ENCODE measurements around the gene SLC26A8.

The SLC26A8 gene

DNA sequence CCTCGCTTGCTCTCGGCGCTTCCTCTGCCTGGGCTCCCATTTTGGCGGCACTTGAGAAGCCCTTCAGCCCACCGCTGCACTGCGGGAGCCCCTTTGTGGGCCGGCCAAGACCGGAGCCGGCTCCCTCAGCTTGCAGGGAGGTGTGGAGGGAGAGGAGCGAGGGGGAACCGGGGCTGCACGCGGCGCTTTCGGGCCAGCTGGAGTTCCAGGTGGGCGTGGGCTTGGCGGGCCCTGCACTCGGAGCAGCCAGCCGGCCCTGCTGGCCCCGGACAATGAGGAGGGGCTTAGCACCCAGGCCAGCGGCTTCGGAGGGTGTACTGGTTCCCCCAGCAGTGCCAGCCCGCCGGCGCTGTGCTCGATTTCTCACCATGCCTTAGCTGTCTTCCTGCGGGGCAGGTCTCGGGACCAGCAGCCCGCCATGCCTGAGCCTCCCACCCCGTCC lies 93.3 kb downstream of the SLC26A8 start:
- H3K9me3 Mint-ChIP-seq, result no peaks in the 10 kb centered on the region
- TF ChIP-seq, protein P1, sequence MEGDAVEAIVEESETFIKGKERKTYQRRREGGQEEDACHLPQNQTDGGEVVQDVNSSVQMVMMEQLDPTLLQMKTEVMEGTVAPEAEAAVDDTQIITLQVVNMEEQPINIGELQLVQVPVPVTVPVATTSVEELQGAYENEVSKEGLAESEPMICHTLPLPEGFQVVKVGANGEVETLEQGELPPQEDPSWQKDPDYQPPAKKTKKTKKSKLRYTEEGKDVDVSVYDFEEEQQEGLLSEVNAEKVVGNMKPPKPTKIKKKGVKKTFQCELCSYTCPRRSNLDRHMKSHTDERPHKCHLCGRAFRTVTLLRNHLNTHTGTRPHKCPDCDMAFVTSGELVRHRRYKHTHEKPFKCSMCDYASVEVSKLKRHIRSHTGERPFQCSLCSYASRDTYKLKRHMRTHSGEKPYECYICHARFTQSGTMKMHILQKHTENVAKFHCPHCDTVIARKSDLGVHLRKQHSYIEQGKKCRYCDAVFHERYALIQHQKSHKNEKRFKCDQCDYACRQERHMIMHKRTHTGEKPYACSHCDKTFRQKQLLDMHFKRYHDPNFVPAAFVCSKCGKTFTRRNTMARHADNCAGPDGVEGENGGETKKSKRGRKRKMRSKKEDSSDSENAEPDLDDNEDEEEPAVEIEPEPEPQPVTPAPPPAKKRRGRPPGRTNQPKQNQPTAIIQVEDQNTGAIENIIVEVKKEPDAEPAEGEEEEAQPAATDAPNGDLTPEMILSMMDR (IDR thresholded peaks at IDR 0.05), result no peak
- H3K4me1 Mint-ChIP-seq, result peaks cover 31% of the 10 kb centered on the region
- H3K27me3 Mint-ChIP-seq (ENCODE audit: low read depth, poor library complexity), result peaks cover 14% of the 10 kb centered on the region
- DNase-seq, result peak; percentile 51
- H3K36me3 Mint-ChIP-seq (ENCODE audit: low read depth), result no peaks in the 10 kb centered on the region
- peak overlapping the region; percentile 72 for H3K4me3 Mint-ChIP-seq
- no peak overlapping the region for H3K27ac Mint-ChIP-seq

DNA sequence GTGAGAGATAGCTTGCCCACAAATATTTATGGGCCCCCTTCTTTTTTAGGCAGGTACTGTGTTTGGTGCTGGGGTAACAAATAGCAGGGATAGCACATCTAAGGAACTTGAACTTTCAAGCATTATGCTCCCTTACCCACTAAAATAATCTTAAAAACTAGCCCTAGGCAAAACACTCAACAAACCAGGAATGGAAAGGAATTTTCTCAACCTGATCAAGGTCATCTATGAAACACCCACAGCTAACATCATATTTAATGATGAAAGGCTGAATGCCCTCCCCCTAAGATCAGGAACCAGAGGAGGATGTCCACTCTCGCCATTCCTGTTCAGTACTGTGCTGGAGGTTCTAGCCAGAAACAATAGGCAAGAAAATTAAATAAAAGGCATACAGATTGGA lies 94.8 kb downstream of the SLC26A8 start:
- no peak for DNase-seq

DNA sequence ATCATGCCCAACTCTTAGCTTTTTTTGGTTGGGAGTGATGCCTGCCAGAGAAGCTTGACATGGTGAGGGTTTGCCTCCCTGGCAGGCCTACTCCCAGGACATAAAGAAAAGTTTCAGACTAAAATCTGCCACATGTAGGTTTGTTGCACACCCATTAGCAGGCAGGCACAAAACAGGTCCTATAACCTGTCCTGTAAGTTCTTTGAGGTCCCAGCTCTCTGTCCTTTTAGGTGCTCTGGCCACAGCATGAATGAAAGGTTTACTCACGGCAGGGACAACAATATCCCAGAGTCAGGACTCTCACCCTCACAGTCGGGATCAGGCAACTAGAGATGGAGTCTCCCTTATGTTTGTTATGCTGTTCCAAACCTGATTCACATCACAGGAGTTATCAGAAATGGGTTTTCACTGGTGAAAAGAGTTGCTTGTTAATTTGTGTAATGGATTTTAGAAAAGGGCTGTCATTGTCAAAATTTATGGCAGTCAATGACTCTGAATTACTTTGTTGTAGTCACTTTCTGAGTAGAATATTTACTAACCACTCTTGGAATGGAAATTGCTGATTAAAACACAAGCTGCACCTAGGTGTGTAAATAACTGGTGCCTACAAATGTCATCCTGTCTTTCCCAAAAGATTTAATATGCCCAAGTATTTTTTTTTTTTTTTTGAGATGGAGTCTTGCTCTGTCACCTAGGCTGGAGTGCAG lies 97.8 kb downstream of the SLC26A8 start:
- Mint-ChIP-seq H3K4me3 (no peak overlapping the region), H3K27ac (no peak overlapping the region), H3K27me3 (ENCODE audit: low read depth, poor library complexity) (peaks cover 3% of the 10 kb centered on the region), H3K4me1 (peaks cover 38% of the 10 kb centered on the region), H3K9me3 (no peaks in the 10 kb centered on the region), H3K36me3 (ENCODE audit: low read depth) (no peaks in the 10 kb centered on the region)
- no peak for DNase-seq
- TF ChIP-seq, protein P1 (IDR thresholded peaks at IDR 0.05), result no peak

More for the DNA sequence above, 94.8 kb downstream of the SLC26A8 start:
- H3K4me3 Mint-ChIP-seq, result no peak overlapping the region
- TF ChIP-seq, protein P1 (IDR thresholded peaks at IDR 0.05), result no peak
- H3K27me3 Mint-ChIP-seq (ENCODE audit: low read depth, poor library complexity), result peaks cover 7% of the 10 kb centered on the region
- H3K4me1 Mint-ChIP-seq, result peaks cover 31% of the 10 kb centered on the region
- no peaks in the 10 kb centered on the region for H3K9me3 Mint-ChIP-seq
- H3K36me3 Mint-ChIP-seq (ENCODE audit: low read depth), result no peaks in the 10 kb centered on the region
- H3K27ac Mint-ChIP-seq, result no peak overlapping the region

DNA sequence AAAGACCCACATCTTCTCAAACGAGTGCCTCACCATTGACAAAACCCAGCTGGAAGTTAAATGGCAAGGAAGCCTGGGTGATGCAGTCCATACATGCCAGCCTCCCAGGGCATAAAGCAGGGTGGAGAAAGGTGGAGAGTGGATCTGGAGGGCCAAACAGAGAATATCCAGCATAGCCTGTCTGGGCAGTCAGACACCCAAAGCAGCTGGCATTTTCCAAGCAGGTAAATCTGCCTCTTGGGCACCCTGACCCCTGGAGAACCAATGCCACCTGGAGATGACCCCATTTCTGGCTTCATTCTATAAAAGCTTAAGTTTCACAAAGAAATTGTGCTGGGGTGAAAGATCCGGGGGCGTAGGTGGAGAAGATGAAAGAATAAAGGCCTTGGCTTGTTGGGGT lies 98.5 kb downstream of the SLC26A8 start:
- no peak overlapping the region for H3K27ac Mint-ChIP-seq

DNA sequence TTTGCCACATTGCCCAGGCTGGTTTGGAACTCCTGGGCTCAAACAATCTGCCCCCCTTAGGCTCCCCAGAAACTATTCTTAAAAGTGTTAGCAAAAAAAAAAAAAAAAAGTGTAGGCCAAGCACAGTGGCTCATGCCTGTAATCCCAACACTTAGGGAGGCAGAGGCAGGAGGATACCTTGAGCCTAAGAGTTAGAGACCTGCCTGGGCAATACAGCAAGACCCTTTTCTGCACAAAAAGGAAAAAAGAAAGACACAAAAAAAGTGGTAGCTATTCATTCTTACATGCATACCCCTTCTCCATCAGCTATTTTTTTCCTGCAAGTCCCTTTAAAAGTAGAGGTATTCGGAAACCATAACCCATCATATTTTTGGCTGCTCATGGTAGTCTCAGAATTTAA lies 100.3 kb downstream of the SLC26A8 start:
- H3K9me3 Mint-ChIP-seq, result no peaks in the 10 kb centered on the region
- H3K4me3 Mint-ChIP-seq, result no peak overlapping the region
- no peak overlapping the region for H3K27ac Mint-ChIP-seq
- no peaks in the 10 kb centered on the region for H3K27me3 Mint-ChIP-seq (ENCODE audit: low read depth, poor library complexity)
- no peaks in the 10 kb centered on the region for H3K36me3 Mint-ChIP-seq (ENCODE audit: low read depth)
- no peak for DNase-seq
- peaks cover 46% of the 10 kb centered on the region for H3K4me1 Mint-ChIP-seq
- TF ChIP-seq, protein P1 (IDR thresholded peaks at IDR 0.05), result no peak

More for the DNA sequence above, 98.5 kb downstream of the SLC26A8 start:
- Mint-ChIP-seq H3K9me3 (no peaks in the 10 kb centered on the region), H3K36me3 (ENCODE audit: low read depth) (no peaks in the 10 kb centered on the region), H3K27me3 (ENCODE audit: low read depth, poor library complexity) (peaks cover 3% of the 10 kb centered on the region), H3K4me1 (peaks cover 42% of the 10 kb centered on the region), H3K4me3 (no peak overlapping the region)
- DNase-seq, result no peak
- TF ChIP-seq, protein P1 (IDR thresholded peaks at IDR 0.05), result no peak

DNA sequence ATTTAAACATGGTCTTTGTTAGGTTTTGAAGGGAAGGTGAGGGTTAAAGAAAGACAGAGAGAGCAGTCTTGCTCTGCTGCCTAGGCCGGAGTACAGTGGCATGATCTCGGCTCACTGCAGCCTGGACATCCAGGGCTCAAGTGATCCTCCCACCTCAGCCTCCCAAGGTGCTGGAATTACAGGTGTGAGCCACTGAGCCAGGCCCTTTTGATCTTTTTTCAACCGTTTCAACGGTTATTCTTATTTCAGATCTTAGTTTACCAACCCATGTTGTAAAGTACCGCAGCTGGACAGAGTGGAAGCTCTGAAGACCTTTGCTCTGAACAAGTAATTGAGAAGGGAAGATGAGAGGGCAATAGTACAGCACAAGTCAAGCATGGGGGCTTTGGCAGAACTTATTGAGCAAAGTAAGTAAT lies 102.3 kb downstream of the SLC26A8 start:
- H3K4me1 Mint-ChIP-seq, result peaks cover 51% of the 10 kb centered on the region
- no peak for DNase-seq
- no peaks in the 10 kb centered on the region for H3K9me3 Mint-ChIP-seq
- H3K27ac Mint-ChIP-seq, result no peak overlapping the region
- H3K27me3 Mint-ChIP-seq (ENCODE audit: low read depth, poor library complexity), result no peaks in the 10 kb centered on the region
- TF ChIP-seq, protein P1 (IDR thresholded peaks at IDR 0.05), result no peak
- peaks cover 1% of the 10 kb centered on the region for H3K36me3 Mint-ChIP-seq (ENCODE audit: low read depth)
- H3K4me3 Mint-ChIP-seq, result peak overlapping the region; percentile 90

Measured in nephron progenitor cell (in vitro differentiated cells).